AG04450 (cell line): ENCODE measurements around the gene PKD1L1. TPM values are rescaled to one million over a fixed set of nuclear protein-coding genes. Genes with fewer than 3 reads are reported as not detected.

ENCODE experiments used
- CTCF ChIA-PET: fragments of 300-600, 350-600 bp; formaldehyde crosslinking; extraction: SDS; loops from one replicate; lab custom pipeline; 2022; ENCODE audit warnings: antibody characterized with exemption, inconsistent platforms; lab: Charles Lee
- POLR2A ChIA-PET: fragments of 350-600 bp; formaldehyde crosslinking; extraction: SDS; loops from one replicate; lab custom pipeline; 2021; ENCODE audit warnings: antibody characterized with exemption, inconsistent platforms; lab: Yijun Ruan, JAX
- DNase-seq: peaks from one replicate; pipeline ENCODE4 v3.0.0-alpha.2; 2011; ENCODE audit warnings: low read depth, low spot score
- H3K27ac ChIP-seq: one replicate; pipeline ENCODE4 v1.5.1; 2012; ENCODE audit warnings: low read depth, low read length, control low read depth
- H3K27me3 ChIP-seq: one replicate; pipeline ENCODE4 v1.6.0; 2012; ENCODE audit warnings: low read length; ENCODE audit not compliant: control insufficient read depth, insufficient read depth
- H3K4me3 ChIP-seq: 2 replicates; pipeline ENCODE4 v1.5.1; 2011; ENCODE audit warnings: mild to moderate bottlenecking, low read depth, low read length, control low read depth
- H3K9me3 ChIP-seq: 2 replicates; pipeline ENCODE4 v1.5.1; 2012; ENCODE audit warnings: low read length; ENCODE audit not compliant: control insufficient read depth, insufficient read depth
- polyA plus RNA-seq: library from polyadenylated mRNA; depleted of rRNA; stranded (reverse); fragments of >200 nt; gene quantifications from 2 replicates; pipeline ENCODE4 v1.2.3, GENCODE V29; 2011
- TF ChIP-seq, protein P1 (sequence below): IDR thresholded peaks from 2 replicates; pipeline ENCODE4 v1.5.1; 2011; ENCODE audit warnings: low read depth, low read length, control low read depth, inconsistent platforms

The PKD1L1 gene
- polyA plus RNA-seq, 1 experiment, result 0.01 TPM

DNA sequence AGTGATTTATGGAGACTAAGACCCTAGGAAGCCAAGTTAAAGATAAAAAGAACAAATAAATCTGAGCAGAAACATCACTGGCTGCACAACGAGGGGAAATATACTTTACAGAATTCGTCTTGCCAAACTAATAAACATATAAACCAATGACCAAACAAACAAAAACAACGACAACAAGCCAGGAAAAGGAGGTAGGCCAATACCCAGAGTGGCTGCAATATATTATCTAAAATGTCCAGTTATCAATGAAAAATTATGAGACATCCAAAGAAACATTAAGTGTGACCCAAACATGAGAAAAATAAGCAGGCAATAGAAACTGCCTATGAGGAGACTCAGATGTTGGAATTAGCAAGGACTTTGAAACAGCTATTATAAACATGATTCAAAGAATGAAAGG is 81.0 kb downstream of the PKD1L1 start:
- H3K27me3 ChIP-seq, result peaks cover 3% of the 10 kb centered on the region
- DNase-seq, result no peak
- ChIA-PET CTCF (no interaction called here), POLR2A (no interaction called here)
- TF ChIP-seq, protein P1, sequence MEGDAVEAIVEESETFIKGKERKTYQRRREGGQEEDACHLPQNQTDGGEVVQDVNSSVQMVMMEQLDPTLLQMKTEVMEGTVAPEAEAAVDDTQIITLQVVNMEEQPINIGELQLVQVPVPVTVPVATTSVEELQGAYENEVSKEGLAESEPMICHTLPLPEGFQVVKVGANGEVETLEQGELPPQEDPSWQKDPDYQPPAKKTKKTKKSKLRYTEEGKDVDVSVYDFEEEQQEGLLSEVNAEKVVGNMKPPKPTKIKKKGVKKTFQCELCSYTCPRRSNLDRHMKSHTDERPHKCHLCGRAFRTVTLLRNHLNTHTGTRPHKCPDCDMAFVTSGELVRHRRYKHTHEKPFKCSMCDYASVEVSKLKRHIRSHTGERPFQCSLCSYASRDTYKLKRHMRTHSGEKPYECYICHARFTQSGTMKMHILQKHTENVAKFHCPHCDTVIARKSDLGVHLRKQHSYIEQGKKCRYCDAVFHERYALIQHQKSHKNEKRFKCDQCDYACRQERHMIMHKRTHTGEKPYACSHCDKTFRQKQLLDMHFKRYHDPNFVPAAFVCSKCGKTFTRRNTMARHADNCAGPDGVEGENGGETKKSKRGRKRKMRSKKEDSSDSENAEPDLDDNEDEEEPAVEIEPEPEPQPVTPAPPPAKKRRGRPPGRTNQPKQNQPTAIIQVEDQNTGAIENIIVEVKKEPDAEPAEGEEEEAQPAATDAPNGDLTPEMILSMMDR, result no peak
- H3K4me3 ChIP-seq, result no peak overlapping the region
- no peaks in the 10 kb centered on the region for H3K9me3 ChIP-seq
- H3K27ac ChIP-seq, result no peak overlapping the region

DNA sequence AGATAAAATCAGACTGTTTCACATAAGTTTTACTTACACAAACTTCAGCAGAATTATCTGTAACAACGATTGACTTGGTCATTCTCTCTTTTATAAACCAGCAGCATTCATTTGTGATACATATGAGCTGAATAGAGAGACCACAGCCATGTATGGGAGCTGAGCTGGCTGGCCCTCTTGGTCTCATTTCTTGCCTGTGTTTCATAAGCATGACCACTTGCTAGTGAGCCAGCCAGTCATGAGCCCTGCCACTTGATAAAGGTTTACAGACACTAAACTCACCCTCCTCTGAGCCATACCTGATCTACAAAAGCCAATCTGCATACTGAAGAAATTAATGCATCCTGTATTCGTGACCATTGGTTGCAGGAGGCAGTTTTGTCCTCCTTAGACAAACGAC is 82.1 kb downstream of the PKD1L1 start:
- Histone ChIP-seq H3K9me3 (no peaks in the 10 kb centered on the region), H3K27me3 (peaks cover 3% of the 10 kb centered on the region), H3K4me3 (no peak overlapping the region), H3K27ac (no peak overlapping the region)
- ChIA-PET CTCF (no interaction called here), POLR2A (no interaction called here)
- no peak for DNase-seq
- TF ChIP-seq, protein P1, result no peak

DNA sequence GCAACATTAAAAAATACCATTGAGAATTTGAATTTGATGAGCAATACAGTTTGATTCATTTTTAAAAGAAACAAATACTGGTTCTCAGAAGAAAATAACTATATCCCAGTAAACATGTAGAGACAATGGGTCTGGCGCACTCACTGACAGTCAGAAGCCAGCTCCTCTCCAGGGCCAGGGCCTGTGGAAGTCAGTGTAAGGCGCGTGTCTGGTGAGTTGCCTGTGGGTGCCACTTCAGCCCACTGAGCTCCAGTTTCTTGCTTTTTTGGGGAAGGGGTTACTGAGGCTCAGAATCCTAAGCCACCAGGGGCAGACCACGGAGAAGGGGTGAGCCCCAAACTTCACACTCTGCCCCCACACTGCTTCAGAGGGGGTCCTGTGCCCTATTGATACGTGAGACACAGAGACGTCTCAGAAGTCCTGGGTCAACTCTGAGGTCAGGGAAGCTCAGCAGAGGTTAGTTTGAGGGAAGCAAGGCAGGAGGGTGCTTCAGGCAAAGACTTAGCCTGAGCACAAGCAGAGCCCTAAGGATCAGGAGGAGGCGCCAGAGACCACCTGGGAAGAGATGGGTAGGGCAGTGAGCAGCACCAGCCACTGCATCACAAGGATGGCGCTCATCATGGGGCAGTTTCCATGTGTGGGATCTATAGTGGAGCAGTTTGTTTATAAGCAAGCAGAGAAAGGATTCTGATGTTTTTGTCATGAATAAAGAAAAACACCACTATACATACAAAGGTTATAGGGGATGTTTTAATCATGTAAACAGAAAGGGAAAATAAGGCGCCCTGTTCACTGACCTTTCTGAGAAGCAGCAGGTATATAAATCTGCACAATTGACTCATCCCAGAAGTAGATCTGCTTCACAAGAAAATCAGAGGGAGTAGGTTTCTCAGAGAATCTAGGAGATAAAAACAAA is 95.7 kb downstream of the PKD1L1 start:
- CTCF ChIA-PET, result interaction anchor here (0.6 to 1.5 kb wide), 5 partner anchors 93 to 476 kb away, joined by 3 to 6 read pairs (median 3); no protein-coding TSS in a partner anchor
- DNase-seq, result no peak
- POLR2A ChIA-PET, result no interaction called here

DNA sequence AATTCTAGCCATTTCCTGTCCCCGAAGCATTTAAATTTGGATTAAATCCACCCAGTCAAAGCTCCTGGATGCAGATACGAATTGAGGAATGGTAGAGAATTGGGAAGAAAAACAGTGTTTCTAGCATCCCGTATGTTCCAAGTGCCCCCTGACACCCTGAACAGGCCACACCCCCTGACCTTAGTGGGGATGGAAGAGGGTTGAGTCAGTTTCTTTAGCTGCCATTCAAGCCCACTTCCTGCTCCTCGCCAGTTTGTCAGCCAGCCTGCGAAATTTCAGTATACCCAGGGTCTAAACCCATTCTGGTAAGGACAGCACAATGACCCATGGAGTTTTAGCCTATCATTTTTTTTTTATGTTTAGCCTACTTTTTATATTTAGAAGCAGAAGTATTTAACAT is 101.1 kb downstream of the PKD1L1 start:
- POLR2A ChIA-PET, result no interaction called here

More for the DNA sequence above, 95.7 kb downstream of the PKD1L1 start:
- Histone ChIP-seq H3K27me3 (peaks cover 4% of the 10 kb centered on the region), H3K9me3 (no peaks in the 10 kb centered on the region), H3K27ac (no peak overlapping the region), H3K4me3 (no peak overlapping the region)
- TF ChIP-seq, protein P1, result 0 out of 2 replicates have a peak, but pooled peaks have one; percentile 8

More for the DNA sequence above, 101.1 kb downstream of the PKD1L1 start:
- no peak for DNase-seq
- peaks cover 2% of the 10 kb centered on the region for H3K27me3 ChIP-seq
- TF ChIP-seq, protein P1, result no peak
- H3K4me3 ChIP-seq, result no peak overlapping the region
- H3K9me3 ChIP-seq, result peaks cover 5% of the 10 kb centered on the region; the same call in 1 of the 2 replicates
- H3K27ac ChIP-seq, result no peak overlapping the region
- CTCF ChIA-PET, result interaction anchor here (1.1 to 1.2 kb wide), 2 partner anchors 28 to 98 kb away, joined by 4 read pairs; no protein-coding TSS in a partner anchor
